ENCODE data around the gene FPR2. TPM values are rescaled to one million over a fixed set of nuclear protein-coding genes. Genes with fewer than 3 reads are reported as not detected.

Gene FPR2
- polyA plus RNA-seq, 1 donor from 2014 or later: not detected

- no peaks in the 10 kb centered on the region for H3K79me2 ChIP-seq (replicated peaks; ENCODE audit: insufficient read depth, low read length)
- H3K27ac ChIP-seq (ENCODE audit: low read length): no peak overlapping the region
- no peaks in the 10 kb centered on the region for H3K36me3 ChIP-seq (ENCODE audit: insufficient read depth, low read length)
- H3F3A ChIP-seq (ENCODE audit: insufficient read depth, low read length, poor library complexity, severe bottlenecking): no peaks in the 10 kb centered on the region
- H2AFZ ChIP-seq (ENCODE audit: low read depth, low read length): no peak overlapping the region
- no peaks in the 10 kb centered on the region for H3K9me3 ChIP-seq (ENCODE audit: low read length)
- no peak for TF ChIP-seq POLR2AphosphoS5 (IDR thresholded peaks at IDR 0.05)
- no peak for TF ChIP-seq REST (IDR thresholded peaks at IDR 0.05; ENCODE audit: borderline replicate concordance)
- TF ChIP-seq TAF1 (IDR thresholded peaks at IDR 0.05; ENCODE audit: low read depth): no peak
- TF ChIP-seq RAD21 (conservative IDR thresholded peaks at IDR 0.05): no peak
- TF ChIP-seq CTCF (IDR thresholded peaks at IDR 0.05; ENCODE audit: poor library complexity, severe bottlenecking): no peak
- TF ChIP-seq EZH2 (IDR thresholded peaks at IDR 0.05; ENCODE audit: borderline replicate concordance, insufficient read depth, low read length, poor library complexity, severe bottlenecking): no peak
- TF ChIP-seq MXI1 (conservative IDR thresholded peaks at IDR 0.05; ENCODE audit: poor library complexity, severe bottlenecking): no peak
- no peak overlapping the region for H3K4me3 ChIP-seq (ENCODE audit: low read length)
- H3K9ac ChIP-seq (ENCODE audit: low read length): no peak overlapping the region
- no peaks in the 10 kb centered on the region for H3K9me2 ChIP-seq (ENCODE audit: insufficient read depth, low read length)
- no peaks in the 10 kb centered on the region for H4K20me1 ChIP-seq (ENCODE audit: insufficient read depth)
- no peak overlapping the region for H3K4me2 ChIP-seq (ENCODE audit: low read length)
- no peaks in the 10 kb centered on the region for H3K27me3 ChIP-seq (ENCODE audit: insufficient read depth, low read depth, low read length)
These were observed 49.2 kb downstream of the FPR2 start for GRCh38 chr19:51810223-51810622.

GRCh38 chr19:51811344-51811743, 50.4 kb downstream of the FPR2 start:
- Histone ChIP-seq H3K27ac (ENCODE audit: low read length) (no peak overlapping the region), H3K27me3 (ENCODE audit: insufficient read depth, low read depth, low read length) (no peaks in the 10 kb centered on the region), H2AFZ (ENCODE audit: low read depth, low read length) (no peak overlapping the region), H4K20me1 (ENCODE audit: insufficient read depth) (no peaks in the 10 kb centered on the region), H3K9ac (ENCODE audit: low read length) (no peak overlapping the region), H3K4me2 (ENCODE audit: low read length) (no peak overlapping the region), H3F3A (ENCODE audit: insufficient read depth, low read length, poor library complexity, severe bottlenecking) (no peaks in the 10 kb centered on the region), H3K9me2 (ENCODE audit: insufficient read depth, low read length) (no peaks in the 10 kb centered on the region), H3K4me3 (ENCODE audit: low read length) (no peak overlapping the region), H3K79me2 (replicated peaks; ENCODE audit: insufficient read depth, low read length) (no peaks in the 10 kb centered on the region), H3K36me3 (ENCODE audit: insufficient read depth, low read length) (no peaks in the 10 kb centered on the region), H3K9me3 (ENCODE audit: low read length) (no peaks in the 10 kb centered on the region)
- TF ChIP-seq EZH2 (IDR thresholded peaks at IDR 0.05; ENCODE audit: borderline replicate concordance, insufficient read depth, low read length, poor library complexity, severe bottlenecking): no peak
- TF ChIP-seq MXI1 (conservative IDR thresholded peaks at IDR 0.05; ENCODE audit: poor library complexity, severe bottlenecking): no peak
- TF ChIP-seq RAD21 (conservative IDR thresholded peaks at IDR 0.05): no peak
- no peak for TF ChIP-seq TAF1 (IDR thresholded peaks at IDR 0.05; ENCODE audit: low read depth)
- no peak for TF ChIP-seq CTCF (IDR thresholded peaks at IDR 0.05; ENCODE audit: poor library complexity, severe bottlenecking)
- no peak for TF ChIP-seq EP300 (conservative IDR thresholded peaks at IDR 0.05; ENCODE audit: poor library complexity, severe bottlenecking)
- no peak for TF ChIP-seq REST (IDR thresholded peaks at IDR 0.05; ENCODE audit: borderline replicate concordance)
- no peak for TF ChIP-seq SMC3 (conservative IDR thresholded peaks at IDR 0.05; ENCODE audit: poor library complexity)
- TF ChIP-seq POLR2AphosphoS5 (IDR thresholded peaks at IDR 0.05): no peak
